ENCODE results near the gene ACD. TPM values are rescaled to one million over a fixed set of nuclear protein-coding genes. Genes with fewer than 3 reads are reported as not detected.
A peak's percentile ranks its signal among the peaks of the same experiment; 100 is the strongest.

ACD gene
- total RNA-seq, 4 donors from 2014 or later: 9.9 to 12.8 (median 11.1) TPM

- no peaks in the 10 kb centered on the region for H3K9me3 ChIP-seq
- no peak for DNase-seq
- H3K36me3 ChIP-seq: no peaks in the 10 kb centered on the region
- in situ Hi-C loops (cut with MboI; ENCODE audit: low sequenced_read_pairs in 4 of 4): loop anchor here in 1 of 4 donors (25.0 kb wide), 1 partner anchor 362 kb away; no protein-coding TSS in a partner anchor
- intact Hi-C loops (cut with DNase I; ENCODE audit: low total_unique reads): loop anchor here (10.0 kb wide), 1 partner anchor 249 kb away; no protein-coding TSS in a partner anchor
- H3K4me1 ChIP-seq: peaks cover 10 to 23% of the 10 kb centered on the region in 2 donors
- TF ChIP-seq CTCF (IDR thresholded peaks at IDR 0.05 in 4 of 5, conservative IDR thresholded peaks at IDR 0.05 in 1 of 5) (no peak), POLR2A (IDR thresholded peaks at IDR 0.05) (no peak)
- ATAC-seq: no peak
- H3K27ac ChIP-seq: no peak overlapping the region
- H3K4me3 ChIP-seq: no peak overlapping the region
- no peaks in the 10 kb centered on the region for H3K27me3 ChIP-seq
These were observed 15.5 kb upstream of the ACD start for GRCh38 chr16:67675579-67675935.

DNA sequence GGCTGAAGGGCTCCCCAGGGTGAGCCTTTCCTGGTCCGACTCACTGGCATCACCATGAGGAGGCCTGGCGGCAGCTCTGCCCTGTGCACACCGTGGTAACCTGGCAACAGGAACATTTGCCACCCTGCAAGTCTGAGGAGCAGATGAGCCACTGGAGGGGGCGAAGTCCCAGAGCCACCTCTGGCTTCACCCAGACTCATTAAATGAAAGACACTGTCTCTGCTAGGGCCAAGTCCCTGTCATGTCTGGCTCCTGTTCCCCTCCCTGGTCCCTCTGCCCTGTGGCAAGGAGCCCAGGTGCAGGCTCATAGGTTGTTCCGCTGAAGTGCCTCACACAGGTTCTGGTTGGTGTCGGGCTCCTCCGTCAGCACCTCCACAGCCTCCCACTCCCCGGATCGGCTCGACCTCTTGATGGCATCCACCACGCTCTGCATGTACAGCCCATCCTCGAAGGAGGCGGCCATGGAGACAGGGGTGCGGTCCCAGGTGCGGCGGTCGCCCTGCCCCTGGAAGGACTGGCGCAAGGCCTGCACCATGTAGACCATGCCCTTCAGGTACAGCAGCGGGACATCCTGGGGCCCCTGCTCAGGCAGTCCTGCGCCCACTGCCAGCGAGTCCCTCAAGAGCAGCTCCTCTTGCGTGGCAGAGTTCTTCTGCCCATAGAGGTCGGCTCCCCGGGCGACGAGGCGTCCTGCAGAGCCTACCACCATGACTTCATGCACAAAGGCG is 15.0 kb upstream of the ACD start:
- H3K9me3 ChIP-seq: no peaks in the 10 kb centered on the region
- peaks cover 10 to 23% of the 10 kb centered on the region in 2 donors for H3K4me1 ChIP-seq
- H3K27ac ChIP-seq: peak overlapping the region; percentile 50 to 80 (median 73)
- H3K36me3 ChIP-seq: no peaks in the 10 kb centered on the region
- H3K4me3 ChIP-seq: no peak overlapping the region
- in situ Hi-C loops (cut with MboI; ENCODE audit: low sequenced_read_pairs in 4 of 4) (loop anchor here in 1 of 4 donors (25.0 kb wide), 1 partner anchor 362 kb away; no protein-coding TSS in a partner anchor), intact Hi-C loops (cut with DNase I; ENCODE audit: low total_unique reads) (loop anchor here (5.0 to 10.0 kb wide), 2 partner anchors 250 to 367 kb away; no protein-coding TSS in a partner anchor)
- TF ChIP-seq POLR2A (IDR thresholded peaks at IDR 0.05): no peak
- TF ChIP-seq CTCF (IDR thresholded peaks at IDR 0.05 in 4 of 5, conservative IDR thresholded peaks at IDR 0.05 in 1 of 5): no peak
- H3K27me3 ChIP-seq: no peaks in the 10 kb centered on the region
- ATAC-seq (no peak), DNase-seq (no peak)

DNA sequence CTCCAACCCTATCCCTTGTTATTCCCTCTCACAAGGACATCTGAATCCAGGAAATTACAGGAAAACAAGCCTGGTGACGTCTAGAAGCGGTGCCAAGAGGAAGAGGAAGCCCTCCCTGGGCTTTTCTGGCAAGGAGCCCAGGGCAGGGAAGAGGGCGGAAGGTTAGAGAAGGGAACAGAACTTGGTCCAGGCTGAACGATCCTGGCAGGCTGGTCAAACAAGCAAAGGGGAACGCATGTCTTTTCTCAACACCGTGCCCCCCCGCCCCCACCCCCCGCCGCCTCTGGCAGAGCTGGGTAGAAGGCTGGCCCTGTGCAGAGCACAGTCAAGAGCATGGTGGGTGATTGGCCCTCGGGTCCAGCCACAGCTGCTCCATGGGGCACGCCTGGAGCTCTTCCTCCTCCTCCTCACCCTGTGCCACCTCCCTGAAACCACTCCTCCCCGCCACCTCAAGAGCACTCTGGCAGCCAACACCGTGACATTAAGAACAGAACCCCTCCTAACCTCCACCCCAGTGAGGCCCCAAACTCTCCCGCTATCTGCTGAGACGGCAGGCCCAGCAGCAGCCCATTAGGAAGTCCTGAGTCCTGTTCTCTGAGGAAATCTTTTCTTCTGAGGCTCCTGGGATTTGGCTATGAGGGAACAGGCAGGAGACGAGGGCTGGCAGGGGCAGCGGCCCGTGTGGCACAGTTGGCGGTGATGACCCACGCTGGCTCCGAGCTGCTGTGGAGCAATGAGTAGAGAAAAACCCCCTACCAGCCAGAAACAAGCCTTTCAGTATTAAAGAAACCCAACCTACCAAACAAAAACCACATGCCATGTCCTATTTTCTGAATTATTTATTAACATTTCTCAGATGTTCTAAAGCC is 13.9 kb upstream of the ACD start:
- in situ Hi-C loops (cut with MboI; ENCODE audit: low sequenced_read_pairs in 4 of 4): no loop called here
- ATAC-seq (peak; percentile 46 to 47), DNase-seq (peak in 1 of 2 donors; percentile 46)
- Histone ChIP-seq H3K27me3 (no peaks in the 10 kb centered on the region), H3K4me1 (peaks cover 10 to 23% of the 10 kb centered on the region in 2 donors), H3K27ac (peak overlapping the region; percentile 50 to 80 (median 73)), H3K9me3 (no peaks in the 10 kb centered on the region), H3K36me3 (no peaks in the 10 kb centered on the region), H3K4me3 (no peak overlapping the region)
- intact Hi-C loops (cut with DNase I; ENCODE audit: low total_unique reads): loop anchor here (2.0 to 10.0 kb wide), 3 partner anchors 45 to 368 kb away; partner anchors contain the start of gene GFOD2
- TF ChIP-seq POLR2A (IDR thresholded peaks at IDR 0.05) (no peak), CTCF (IDR thresholded peaks at IDR 0.05 in 4 of 5, conservative IDR thresholded peaks at IDR 0.05 in 1 of 5) (no peak)

GRCh38 chr16:67672739-67673662 is 12.9 kb upstream of the ACD start:
- in situ Hi-C loops (cut with MboI; ENCODE audit: low sequenced_read_pairs in 4 of 4) (no loop called here), intact Hi-C loops (cut with DNase I; ENCODE audit: low total_unique reads) (loop anchor here (1.0 to 10.0 kb wide), 4 partner anchors 46 to 369 kb away; partner anchors contain the start of gene GFOD2)
- peak overlapping the region; percentile 50 to 80 (median 73) for H3K27ac ChIP-seq
- no peaks in the 10 kb centered on the region for H3K9me3 ChIP-seq
- no peak overlapping the region for H3K4me3 ChIP-seq
- peaks cover 13 to 21% of the 10 kb centered on the region in 2 donors for H3K4me1 ChIP-seq
- H3K27me3 ChIP-seq: no peaks in the 10 kb centered on the region
- no peaks in the 10 kb centered on the region for H3K36me3 ChIP-seq
- DNase-seq (peak; percentile 40 to 57), ATAC-seq (peak; percentile 38 to 51)
- TF ChIP-seq POLR2A (IDR thresholded peaks at IDR 0.05) (no peak), CTCF (IDR thresholded peaks at IDR 0.05 in 4 of 5, conservative IDR thresholded peaks at IDR 0.05 in 1 of 5) (peak; percentile 63 to 82 (median 74))

Data from gastrocnemius medialis (tissue), 4 donors.